ENCODE data around the gene YARS2. TPM values are rescaled to one million over a fixed set of nuclear protein-coding genes. Genes with fewer than 3 reads are reported as not detected.

The YARS2 gene
- total and polyA plus RNA-seq, 7 donors = 8.4 to 19.9 (median 14.5) TPM

- WGBS, 2 donors = 81 to 87% methylated on average over 4 of the region's 4 CpGs
- TF ChIP-seq EP300 (IDR thresholded peaks at IDR 0.05) = no peak
- TF ChIP-seq POLR2A (IDR thresholded peaks at IDR 0.05) = no peak
- no peak for TF ChIP-seq POLR2AphosphoS5 (IDR thresholded peaks at IDR 0.05)
- TF ChIP-seq CTCF (IDR thresholded peaks at IDR 0.05) = no peak
- Histone ChIP-seq H3K9me3 (no peaks in the 10 kb centered on the region), H3K27ac (no peak overlapping the region), H3K36me3 (no peaks in the 10 kb centered on the region), H3K4me1 (no peaks in the 10 kb centered on the region), H3K4me3 (no peak overlapping the region), H3K27me3 (peaks cover 0 to 6% (median 0%) of the 10 kb centered on the region in 3 donors)
- intact Hi-C loops (cut with DNase I) = no loop called here
- DNase-seq = no peak
These were observed 10.2 kb upstream of the YARS2 start for GRCh38 chr12:32765906-32766305.

- intact Hi-C loops (cut with DNase I) = no loop called here
- no peak for TF ChIP-seq POLR2A (IDR thresholded peaks at IDR 0.05)
- TF ChIP-seq POLR2AphosphoS5 (IDR thresholded peaks at IDR 0.05) = no peak
- TF ChIP-seq CTCF (IDR thresholded peaks at IDR 0.05) = no peak
- no peak for TF ChIP-seq EP300 (IDR thresholded peaks at IDR 0.05)
- 24 to 34% methylated on average over 1 of the region's 1 CpG for WGBS, 2 donors
- Histone ChIP-seq H3K9me3 (no peaks in the 10 kb centered on the region), H3K4me1 (peaks cover 0 to under 1% (median 0%) of the 10 kb centered on the region in 4 donors), H3K27ac (no peak overlapping the region), H3K27me3 (peaks cover 0 to 3% (median 0%) of the 10 kb centered on the region in 3 donors), H3K36me3 (no peaks in the 10 kb centered on the region), H3K4me3 (no peak overlapping the region)
- no peak for DNase-seq
These were observed 6.0 kb upstream of the YARS2 start for GRCh38 chr12:32761716-32762115.

GRCh38 chr12:32757157-32757556, 1.5 kb upstream of the YARS2 start:
- H3K4me1 ChIP-seq = peaks cover 0 to 19% (median 16%) of the 10 kb centered on the region in 4 donors
- H3K36me3 ChIP-seq = peaks cover 0 to 19% (median 6%) of the 10 kb centered on the region in 4 donors
- WGBS, 2 donors = 94 to 95% methylated on average over 3 of the region's 3 CpGs
- intact Hi-C loops (cut with DNase I) = loop anchor here (5.0 kb wide), 1 partner anchor 160 kb away; no protein-coding TSS in a partner anchor
- no peak overlapping the region for H3K4me3 ChIP-seq
- no peak for DNase-seq
- no peaks in the 10 kb centered on the region for H3K9me3 ChIP-seq
- TF ChIP-seq POLR2A (IDR thresholded peaks at IDR 0.05) (no peak), EP300 (IDR thresholded peaks at IDR 0.05) (no peak), CTCF (IDR thresholded peaks at IDR 0.05) (no peak), POLR2AphosphoS5 (IDR thresholded peaks at IDR 0.05) (no peak)
- no peak overlapping the region for H3K27ac ChIP-seq
- no peaks in the 10 kb centered on the region for H3K27me3 ChIP-seq

GRCh38 chr12:32756476-32757066, 874 bp upstream of the YARS2 start:
- no peak for DNase-seq
- Histone ChIP-seq H3K4me3 (peak overlapping the region in 3 of 4 donors; percentile 63 to 79 (median 69)), H3K36me3 (peaks cover 0 to 25% (median 12%) of the 10 kb centered on the region in 4 donors), H3K27ac (peak overlapping the region; percentile 84 to 94 (median 90)), H3K4me1 (peaks cover 0 to 19% (median 16%) of the 10 kb centered on the region in 4 donors), H3K9me3 (no peaks in the 10 kb centered on the region), H3K27me3 (no peaks in the 10 kb centered on the region)
- peak in 1 of 4 experiments; percentile 2 for TF ChIP-seq CTCF (IDR thresholded peaks at IDR 0.05)
- TF ChIP-seq POLR2AphosphoS5 (IDR thresholded peaks at IDR 0.05) = no peak
- WGBS, 2 donors = 19 to 44% methylated on average over 8 of the region's 8 CpGs
- intact Hi-C loops (cut with DNase I) = loop anchor here (1.0 to 5.0 kb wide), 2 partner anchors 161 to 1266 kb away; partner anchors contain the start of gene ALG10
